ENCODE results near the gene KDELR3.

KDELR3 gene

DNA sequence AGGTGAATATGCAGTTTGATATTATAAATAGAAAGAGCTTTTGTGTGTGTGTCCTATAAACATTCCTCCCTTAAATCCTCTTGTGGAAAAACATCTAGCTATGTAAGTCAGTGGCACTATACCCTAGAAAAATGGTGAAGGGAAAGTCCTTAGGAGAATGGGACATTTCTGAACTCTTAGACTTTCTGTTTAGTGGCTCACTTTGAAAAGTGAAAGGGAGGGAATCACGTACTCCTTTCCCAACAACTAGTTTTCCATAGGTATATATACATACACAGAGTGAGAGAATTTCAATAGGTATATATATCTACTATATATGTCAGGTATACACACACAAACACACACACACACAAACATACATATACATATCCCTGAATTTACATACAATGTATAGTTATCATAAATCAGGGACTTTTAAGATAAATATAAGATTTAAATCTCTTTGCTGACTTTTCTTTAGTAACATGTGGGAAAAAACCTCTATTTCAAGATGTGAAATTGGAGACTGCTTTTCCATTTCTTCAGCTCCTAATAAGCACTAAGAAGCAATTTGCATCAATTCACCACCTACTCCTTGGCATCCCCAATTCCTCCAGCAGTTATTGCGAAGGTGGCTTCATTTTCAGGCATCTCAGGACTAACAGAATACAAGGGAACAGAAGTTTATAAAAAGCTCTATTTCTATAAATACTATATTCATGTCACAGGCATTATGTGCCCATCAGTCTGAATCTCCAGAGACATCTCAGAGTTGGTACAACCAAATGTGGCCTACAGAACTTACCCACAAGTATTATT, 51.8 kb downstream of the KDELR3 start:
- DNase-seq (ENCODE audit: low read depth in 2 of 2) = no peak

DNA sequence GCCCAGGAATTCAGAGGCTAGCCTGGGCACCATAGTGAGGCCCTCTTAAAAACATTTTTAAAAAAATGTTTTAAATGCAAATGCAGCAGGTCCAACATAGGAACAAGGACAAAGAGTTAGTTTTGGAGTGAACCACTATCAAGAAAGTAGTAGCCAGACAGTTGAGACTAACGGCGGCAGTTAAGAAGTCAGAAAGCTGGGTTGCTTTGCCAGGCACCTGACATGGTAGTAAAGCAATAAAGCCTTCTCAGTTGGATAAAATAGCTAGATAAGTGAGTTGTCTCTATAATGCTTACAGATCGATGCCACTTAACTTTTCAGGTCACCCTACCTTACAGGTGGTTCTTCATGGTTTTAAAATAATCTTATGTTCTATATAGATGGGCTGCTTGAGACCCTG, 55.1 kb downstream of the KDELR3 start:
- no peak for DNase-seq (ENCODE audit: low read depth in 2 of 2)

DNA sequence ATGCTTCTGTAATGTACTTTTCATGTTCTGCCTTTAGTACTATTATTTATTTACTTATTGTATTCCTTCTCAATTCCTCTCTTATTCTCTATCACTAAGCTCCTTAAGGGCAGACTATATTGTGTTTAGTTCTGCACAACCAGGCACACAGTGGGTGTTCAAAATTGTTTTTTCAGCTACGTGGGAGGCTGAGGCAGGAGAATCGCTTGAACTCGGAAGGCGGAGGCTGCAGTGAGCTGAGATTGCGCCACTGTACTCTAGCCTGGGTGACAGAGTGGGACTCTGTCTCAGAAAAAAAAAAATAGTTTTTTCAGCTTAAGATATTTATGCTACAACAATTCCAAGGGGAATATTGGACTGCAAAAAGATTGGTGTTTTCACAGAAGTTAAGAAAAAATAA, 55.6 kb downstream of the KDELR3 start:
- DNase-seq (ENCODE audit: low read depth in 2 of 2) = no peak

DNA sequence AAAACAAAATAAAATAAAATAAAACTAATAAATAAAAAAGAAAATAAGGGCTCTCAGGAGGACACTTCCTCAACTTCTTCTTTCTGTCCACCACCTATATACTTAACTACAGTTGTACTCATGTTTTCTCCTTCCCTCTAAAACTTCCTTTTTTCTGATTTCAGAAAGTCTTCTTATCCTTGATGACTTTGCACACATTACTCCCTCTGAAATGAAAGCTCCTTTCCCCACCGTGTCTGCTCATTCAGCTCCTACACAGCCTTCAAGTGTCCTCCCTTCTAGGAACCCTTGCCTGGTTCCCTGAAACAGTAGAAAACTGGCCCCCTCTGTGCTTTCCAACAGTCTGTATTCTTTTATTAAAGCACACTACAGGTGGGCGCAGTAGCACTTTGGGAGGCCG, 56.5 kb downstream of the KDELR3 start:
- DNase-seq (ENCODE audit: low read depth in 2 of 2) = no peak

DNA sequence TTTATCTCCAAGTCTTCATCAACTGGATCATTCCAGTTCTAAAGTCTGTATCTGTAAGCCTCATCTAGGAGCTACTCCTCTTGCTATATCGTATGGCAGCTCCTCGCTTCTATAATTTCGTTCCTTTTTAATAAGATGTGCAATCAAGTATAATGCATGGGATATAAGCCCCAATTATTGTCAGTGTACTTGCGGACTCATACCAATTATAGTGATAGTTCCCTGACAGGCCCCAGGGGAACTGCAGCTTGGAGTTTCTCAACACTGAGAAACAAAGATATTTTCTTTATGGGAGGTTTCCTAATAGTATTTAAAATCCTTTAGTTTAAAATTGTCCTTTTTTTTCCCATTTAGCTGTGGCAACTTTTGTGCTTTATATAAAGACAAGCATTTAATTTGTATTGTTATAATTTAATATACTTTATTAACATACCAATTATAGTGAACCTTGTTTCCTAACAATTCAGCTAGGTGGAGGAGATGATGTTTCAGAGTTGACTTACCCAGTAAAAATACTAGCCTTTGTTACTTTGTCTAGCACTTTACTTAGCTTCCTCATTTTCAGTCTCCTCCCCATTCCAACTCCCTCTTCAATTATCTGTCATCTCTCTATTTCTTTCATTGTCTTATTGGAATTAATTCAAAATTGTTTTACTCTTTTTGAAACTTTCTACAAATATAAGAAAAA, 63.5 kb downstream of the KDELR3 start:
- no peak for DNase-seq (ENCODE audit: low read depth in 2 of 2)
